Sigmoid colon (tissue), 7 donors: Measurements from ENCODE around the gene FLOT2. TPM values are rescaled to one million over a fixed set of nuclear protein-coding genes. Genes with fewer than 3 reads are reported as not detected.

Experiments used
- DNase-seq: peaks from one replicate; pipeline ENCODE4 v3.0.0-alpha.2; 2019
- H3K27ac ChIP-seq, 4 donors: fragments of 200-600 bp; sonication (generic); one replicate each; pipeline ENCODE4 v1.5.1; 2016 to 2019; ENCODE audit warnings: mild to moderate bottlenecking in 1 of 4
- H3K27me3 ChIP-seq, 3 donors: fragments of 200-600 bp; sonication (generic); one replicate each; pipeline ENCODE4 v1.5.1; 2019; ENCODE audit warnings: mild to moderate bottlenecking in 1 of 3
- H3K36me3 ChIP-seq, 4 donors: fragments of 200-600 bp; sonication (generic); one replicate each; pipeline ENCODE4 v1.5.1; 2016 to 2019
- H3K4me1 ChIP-seq, 4 donors: fragments of 200-600 bp; sonication (generic); one replicate each; pipeline ENCODE4 v1.5.1; 2017 to 2019
- H3K4me3 ChIP-seq, 4 donors: fragments of 200-600 bp; sonication (generic); one replicate each; pipeline ENCODE4 v1.5.1; 2017 to 2019; ENCODE audit warnings: mild to moderate bottlenecking in 2 of 4, moderate library complexity in 1 of 4
- H3K9me3 ChIP-seq, 4 donors: fragments of 200-600 bp in 3 of 4; sonication (generic) in 3 of 4; one replicate each; pipeline versions ENCODE4 v1.5.1 to v1.6.1; 2013 to 2019
- EP300 ChIP-seq, 4 donors: sonication (generic); formaldehyde crosslinking; IDR thresholded peaks; one replicate each; pipeline ENCODE4 v1.6.1; 2017; ENCODE audit warnings: antibody characterized with exemption in 4 of 4
- POLR2A ChIP-seq, 2 donors: fragments of 450-650 bp; IDR thresholded peaks; one replicate each; pipeline ENCODE4 v1.6.1; 2016; ENCODE audit warnings: antibody characterized with exemption in 2 of 2, mild to moderate bottlenecking in 2 of 2, moderate library complexity in 2 of 2
- POLR2AphosphoS5 ChIP-seq, 4 donors: sonication (generic); formaldehyde crosslinking; IDR thresholded peaks; one replicate each; pipeline ENCODE4 v1.6.1; 2017; ENCODE audit warnings: antibody characterized with exemption in 4 of 4
- WGBS, 2 donors: extraction: QIAGEN DNeasy Blood & Tissue Kit; methylation state at CpG; one replicate each; pipeline ENCODE4 v1.1.7; 2013; 5-methylcytosine and 5-hydroxymethylcytosine counted together
- intact Hi-C: fragments of 100-400 bp; cut with DNase I; formaldehyde crosslinking; loops from one replicate; pipeline ENCODE4 v1.15.1; 2023
- polyA plus RNA-seq, 3 donors: library from polyadenylated mRNA; stranded (reverse); fragments of 200-250 nt; gene quantifications; one replicate each; pipeline ENCODE4 v1.2.3, GENCODE V29; 2013
- total RNA-seq, 4 donors: library from RNA; depleted of rRNA; stranded (reverse); fragments of >200 nt; gene quantifications; one replicate each; pipeline ENCODE4 v1.1.0, GENCODE V29; 2016
- TF ChIP-seq, protein P1 (sequence below), 4 experiments: fragments of 450-650 bp in 3 of 4; fragments of 200-600 bp in 1 of 4; IDR thresholded peaks; one replicate each; pipeline ENCODE4 v1.5.1; 2016 to 2019; ENCODE audit warnings: antibody characterized with exemption in 4 of 4, mild to moderate bottlenecking in 3 of 4, moderate library complexity in 2 of 4
- donor health status: healthy with polysubstance abuse.
- donor health status: Bipolar disorder and iron deficiency.
- donor health status: healthy.

FLOT2 gene
- total and polyA plus RNA-seq, 7 donors: 27.3 to 91.8 (median 51.5) TPM

DNA sequence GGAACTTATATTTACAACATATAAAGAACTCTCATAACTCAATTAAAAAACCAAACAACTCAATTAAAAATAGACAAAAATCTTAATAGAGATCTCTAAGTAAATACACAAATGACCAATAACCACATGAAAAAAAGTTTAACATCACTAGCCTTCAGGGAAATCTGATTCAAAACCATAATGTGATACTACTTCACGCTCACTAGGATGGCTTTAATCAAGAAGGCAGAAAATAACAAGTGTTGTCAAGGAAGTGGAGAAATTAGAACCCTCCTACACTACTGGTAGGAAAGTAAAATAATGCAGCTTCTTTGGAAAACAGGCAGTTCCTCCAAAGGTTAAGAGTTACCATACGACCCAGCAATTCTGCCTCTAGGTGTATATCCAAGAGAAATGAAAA lies 45.4 kb upstream of the FLOT2 start:
- intact Hi-C loops: no loop called here
- no peak overlapping the region for H3K27ac ChIP-seq
- H3K27me3 ChIP-seq: no peaks in the 10 kb centered on the region
- WGBS, 2 donors: 90 to 92% methylated on average over 2 of the region's 2 CpGs
- H3K36me3 ChIP-seq: no peaks in the 10 kb centered on the region
- no peak for DNase-seq
- no peak overlapping the region for H3K4me3 ChIP-seq
- H3K9me3 ChIP-seq: no peaks in the 10 kb centered on the region
- H3K4me1 ChIP-seq: peaks cover 0 to 85% (median 82%) of the 10 kb centered on the region in 4 donors
- TF ChIP-seq POLR2A (IDR thresholded peaks at IDR 0.05): no peak
- TF ChIP-seq, protein P1, sequence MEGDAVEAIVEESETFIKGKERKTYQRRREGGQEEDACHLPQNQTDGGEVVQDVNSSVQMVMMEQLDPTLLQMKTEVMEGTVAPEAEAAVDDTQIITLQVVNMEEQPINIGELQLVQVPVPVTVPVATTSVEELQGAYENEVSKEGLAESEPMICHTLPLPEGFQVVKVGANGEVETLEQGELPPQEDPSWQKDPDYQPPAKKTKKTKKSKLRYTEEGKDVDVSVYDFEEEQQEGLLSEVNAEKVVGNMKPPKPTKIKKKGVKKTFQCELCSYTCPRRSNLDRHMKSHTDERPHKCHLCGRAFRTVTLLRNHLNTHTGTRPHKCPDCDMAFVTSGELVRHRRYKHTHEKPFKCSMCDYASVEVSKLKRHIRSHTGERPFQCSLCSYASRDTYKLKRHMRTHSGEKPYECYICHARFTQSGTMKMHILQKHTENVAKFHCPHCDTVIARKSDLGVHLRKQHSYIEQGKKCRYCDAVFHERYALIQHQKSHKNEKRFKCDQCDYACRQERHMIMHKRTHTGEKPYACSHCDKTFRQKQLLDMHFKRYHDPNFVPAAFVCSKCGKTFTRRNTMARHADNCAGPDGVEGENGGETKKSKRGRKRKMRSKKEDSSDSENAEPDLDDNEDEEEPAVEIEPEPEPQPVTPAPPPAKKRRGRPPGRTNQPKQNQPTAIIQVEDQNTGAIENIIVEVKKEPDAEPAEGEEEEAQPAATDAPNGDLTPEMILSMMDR (IDR thresholded peaks at IDR 0.05): no peak
- TF ChIP-seq EP300 (IDR thresholded peaks at IDR 0.05): no peak
- no peak for TF ChIP-seq POLR2AphosphoS5 (IDR thresholded peaks at IDR 0.05)

DNA sequence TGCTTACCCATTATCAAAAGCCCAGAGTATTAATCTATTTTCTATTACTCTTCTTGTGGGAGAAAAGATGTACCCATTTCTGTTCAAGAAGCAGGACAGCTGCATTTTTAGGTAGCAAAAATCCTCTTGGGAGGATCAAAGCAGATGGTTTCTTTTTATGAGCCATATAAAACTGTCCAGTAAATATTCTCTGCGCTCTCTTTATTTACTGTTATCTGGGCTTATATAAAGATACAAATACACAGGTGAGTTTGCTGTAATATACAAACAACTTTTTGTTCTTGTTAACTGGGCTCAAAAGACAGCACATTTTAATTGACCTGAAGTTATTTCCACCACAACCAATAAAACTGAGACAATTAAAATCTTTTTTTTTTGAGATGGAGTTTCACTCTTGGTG lies 43.7 kb upstream of the FLOT2 start:
- no peak overlapping the region for H3K27ac ChIP-seq
- H3K9me3 ChIP-seq: no peaks in the 10 kb centered on the region
- TF ChIP-seq POLR2A (IDR thresholded peaks at IDR 0.05): no peak
- no peak for TF ChIP-seq EP300 (IDR thresholded peaks at IDR 0.05)
- H3K4me3 ChIP-seq: no peak overlapping the region
- intact Hi-C loops: no loop called here
- no peaks in the 10 kb centered on the region for H3K27me3 ChIP-seq
- WGBS, 2 donors: 30 to 59% methylated on average over 1 of the region's 1 CpG
- H3K36me3 ChIP-seq: no peaks in the 10 kb centered on the region
- peaks cover 0 to 85% (median 82%) of the 10 kb centered on the region in 4 donors for H3K4me1 ChIP-seq
- DNase-seq: no peak

GRCh38 chr17:28940675-28941074 lies 43.1 kb upstream of the FLOT2 start:
- 65 to 77% methylated on average over 3 of the region's 3 CpGs for WGBS, 2 donors

DNA sequence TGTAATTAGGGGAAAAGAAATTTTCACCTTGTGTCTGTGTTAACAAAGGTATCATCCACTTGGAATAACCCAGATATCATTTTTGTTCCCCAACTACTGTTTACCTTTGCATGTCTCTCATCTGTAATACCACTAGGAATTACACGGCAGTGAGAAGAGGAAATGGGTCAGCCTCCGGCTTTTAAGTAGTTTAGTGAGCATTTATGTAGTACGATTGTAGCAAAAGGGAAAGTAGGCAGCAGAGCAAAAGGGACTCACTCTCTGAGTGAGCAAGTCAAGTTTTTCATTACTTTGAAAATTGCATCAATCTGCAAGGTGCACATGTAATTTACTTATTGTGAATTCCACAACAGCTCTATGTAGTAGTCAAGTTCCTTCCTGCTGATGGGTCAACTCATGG lies 42.6 kb upstream of the FLOT2 start:
- Histone ChIP-seq H3K27ac (peak overlapping the region in 1 of 4 donors; percentile 35), H3K36me3 (no peaks in the 10 kb centered on the region), H3K4me1 (peaks cover 0 to 84% (median 81%) of the 10 kb centered on the region in 4 donors), H3K27me3 (no peaks in the 10 kb centered on the region), H3K9me3 (no peaks in the 10 kb centered on the region), H3K4me3 (no peak overlapping the region)
- no peak for DNase-seq
- 49 to 74% methylated on average over 3 of the region's 3 CpGs for WGBS, 2 donors
- intact Hi-C loops: no loop called here
- no peak for TF ChIP-seq POLR2A (IDR thresholded peaks at IDR 0.05)
- no peak for TF ChIP-seq POLR2AphosphoS5 (IDR thresholded peaks at IDR 0.05)
- no peak for TF ChIP-seq EP300 (IDR thresholded peaks at IDR 0.05)
- TF ChIP-seq, protein P1 (IDR thresholded peaks at IDR 0.05): no peak

More at GRCh38 chr17:28940675-28941074, 43.1 kb upstream of the FLOT2 start:
- no peak overlapping the region for H3K4me3 ChIP-seq
- H3K4me1 ChIP-seq: peaks cover 0 to 85% (median 82%) of the 10 kb centered on the region in 4 donors
- no peak for TF ChIP-seq EP300 (IDR thresholded peaks at IDR 0.05)
- no peak for TF ChIP-seq POLR2A (IDR thresholded peaks at IDR 0.05)
- TF ChIP-seq POLR2AphosphoS5 (IDR thresholded peaks at IDR 0.05): no peak
- TF ChIP-seq, protein P1 (IDR thresholded peaks at IDR 0.05): no peak
- DNase-seq: no peak
- H3K9me3 ChIP-seq: no peaks in the 10 kb centered on the region
- no peaks in the 10 kb centered on the region for H3K36me3 ChIP-seq
- H3K27me3 ChIP-seq: no peaks in the 10 kb centered on the region
- peak overlapping the region in 1 of 4 donors; percentile 17 for H3K27ac ChIP-seq
- intact Hi-C loops: no loop called here

GRCh38 chr17:28938552-28938951 lies 41.0 kb upstream of the FLOT2 start:
- Histone ChIP-seq H3K27ac (no peak overlapping the region), H3K36me3 (no peaks in the 10 kb centered on the region), H3K9me3 (no peaks in the 10 kb centered on the region), H3K4me3 (no peak overlapping the region), H3K27me3 (no peaks in the 10 kb centered on the region), H3K4me1 (peaks cover 0 to 79% (median 76%) of the 10 kb centered on the region in 4 donors)
- intact Hi-C loops: no loop called here
- no peak for DNase-seq
- TF ChIP-seq, protein P1 (IDR thresholded peaks at IDR 0.05): no peak
- no peak for TF ChIP-seq POLR2AphosphoS5 (IDR thresholded peaks at IDR 0.05)
- no peak for TF ChIP-seq POLR2A (IDR thresholded peaks at IDR 0.05)
- no peak for TF ChIP-seq EP300 (IDR thresholded peaks at IDR 0.05)
